ENCODE measurements around the gene CAPN12.
A peak's percentile ranks its signal among the peaks of the same experiment; 100 is the strongest.

The CAPN12 gene

DNA sequence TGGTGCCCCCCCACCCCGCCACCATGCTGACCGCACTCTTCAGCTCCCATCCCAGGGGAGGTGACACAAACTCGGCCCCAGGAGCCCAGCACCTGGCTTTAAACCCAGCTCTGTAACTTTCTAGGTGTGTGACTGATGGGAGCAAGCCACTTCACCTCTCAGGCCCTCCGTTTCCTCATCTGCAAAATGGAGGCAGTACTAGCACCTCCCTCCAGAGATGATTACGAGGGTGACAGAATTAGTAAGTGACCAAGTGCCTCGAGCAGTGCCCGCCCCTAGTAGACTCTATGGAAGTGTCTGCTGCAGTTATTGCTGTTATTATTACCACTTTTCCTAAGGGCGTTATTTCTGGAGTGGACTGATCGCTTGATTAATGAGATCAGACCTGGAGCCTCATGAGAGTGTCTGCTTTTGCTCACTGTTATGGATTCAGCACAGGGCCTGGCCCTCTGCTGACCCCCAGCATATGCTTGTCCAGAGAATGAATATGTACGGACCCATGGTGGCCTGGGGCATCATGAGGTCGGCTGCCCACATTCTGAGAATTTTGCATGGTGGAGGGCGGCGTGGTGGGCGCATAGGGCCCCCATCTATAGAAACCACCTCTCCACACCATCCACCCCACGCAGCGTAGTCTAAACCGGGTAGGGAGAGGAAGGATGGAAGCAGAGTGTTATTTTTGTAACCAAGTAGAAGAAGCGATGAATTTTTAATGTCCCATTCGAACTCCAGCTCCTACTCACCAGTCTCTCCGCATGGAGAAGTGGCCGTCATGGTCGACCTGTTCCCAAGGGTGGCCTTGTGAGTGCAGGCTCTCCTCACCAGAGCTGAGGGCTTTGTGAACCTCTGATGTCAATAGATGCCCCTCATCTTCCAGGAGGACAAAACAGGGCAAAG, 48.2 kb downstream of the CAPN12 start:
- TF ChIP-seq, protein P1, sequence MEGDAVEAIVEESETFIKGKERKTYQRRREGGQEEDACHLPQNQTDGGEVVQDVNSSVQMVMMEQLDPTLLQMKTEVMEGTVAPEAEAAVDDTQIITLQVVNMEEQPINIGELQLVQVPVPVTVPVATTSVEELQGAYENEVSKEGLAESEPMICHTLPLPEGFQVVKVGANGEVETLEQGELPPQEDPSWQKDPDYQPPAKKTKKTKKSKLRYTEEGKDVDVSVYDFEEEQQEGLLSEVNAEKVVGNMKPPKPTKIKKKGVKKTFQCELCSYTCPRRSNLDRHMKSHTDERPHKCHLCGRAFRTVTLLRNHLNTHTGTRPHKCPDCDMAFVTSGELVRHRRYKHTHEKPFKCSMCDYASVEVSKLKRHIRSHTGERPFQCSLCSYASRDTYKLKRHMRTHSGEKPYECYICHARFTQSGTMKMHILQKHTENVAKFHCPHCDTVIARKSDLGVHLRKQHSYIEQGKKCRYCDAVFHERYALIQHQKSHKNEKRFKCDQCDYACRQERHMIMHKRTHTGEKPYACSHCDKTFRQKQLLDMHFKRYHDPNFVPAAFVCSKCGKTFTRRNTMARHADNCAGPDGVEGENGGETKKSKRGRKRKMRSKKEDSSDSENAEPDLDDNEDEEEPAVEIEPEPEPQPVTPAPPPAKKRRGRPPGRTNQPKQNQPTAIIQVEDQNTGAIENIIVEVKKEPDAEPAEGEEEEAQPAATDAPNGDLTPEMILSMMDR (conservative IDR thresholded peaks at IDR 0.05; ENCODE audit: low read depth, low read length): no peak
- DNase-seq (ENCODE audit: low read depth): no peak
- no peak overlapping the region for H3K4me3 ChIP-seq (ENCODE audit: low read length)

DNA sequence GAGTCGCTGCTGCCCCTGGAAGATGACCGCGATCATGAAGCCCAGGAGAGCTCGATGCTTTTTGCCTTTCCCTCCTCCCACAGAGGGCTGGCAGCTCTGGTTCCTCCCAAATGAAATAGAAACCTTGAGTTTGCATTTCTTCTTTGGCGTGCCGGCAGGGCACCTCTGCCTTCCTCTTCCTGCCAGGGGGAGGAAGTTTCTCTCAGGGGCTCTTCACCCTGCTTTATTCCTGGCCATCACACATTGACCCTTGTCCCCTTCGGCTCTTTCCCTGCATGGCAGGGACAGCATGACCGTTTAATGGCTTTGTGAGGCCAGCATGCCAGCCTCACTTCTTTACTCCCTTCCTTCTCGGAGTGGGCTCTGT, 49.0 kb downstream of the CAPN12 start:
- no peak for DNase-seq (ENCODE audit: low read depth)
- no peak overlapping the region for H3K4me3 ChIP-seq (ENCODE audit: low read length)

DNA sequence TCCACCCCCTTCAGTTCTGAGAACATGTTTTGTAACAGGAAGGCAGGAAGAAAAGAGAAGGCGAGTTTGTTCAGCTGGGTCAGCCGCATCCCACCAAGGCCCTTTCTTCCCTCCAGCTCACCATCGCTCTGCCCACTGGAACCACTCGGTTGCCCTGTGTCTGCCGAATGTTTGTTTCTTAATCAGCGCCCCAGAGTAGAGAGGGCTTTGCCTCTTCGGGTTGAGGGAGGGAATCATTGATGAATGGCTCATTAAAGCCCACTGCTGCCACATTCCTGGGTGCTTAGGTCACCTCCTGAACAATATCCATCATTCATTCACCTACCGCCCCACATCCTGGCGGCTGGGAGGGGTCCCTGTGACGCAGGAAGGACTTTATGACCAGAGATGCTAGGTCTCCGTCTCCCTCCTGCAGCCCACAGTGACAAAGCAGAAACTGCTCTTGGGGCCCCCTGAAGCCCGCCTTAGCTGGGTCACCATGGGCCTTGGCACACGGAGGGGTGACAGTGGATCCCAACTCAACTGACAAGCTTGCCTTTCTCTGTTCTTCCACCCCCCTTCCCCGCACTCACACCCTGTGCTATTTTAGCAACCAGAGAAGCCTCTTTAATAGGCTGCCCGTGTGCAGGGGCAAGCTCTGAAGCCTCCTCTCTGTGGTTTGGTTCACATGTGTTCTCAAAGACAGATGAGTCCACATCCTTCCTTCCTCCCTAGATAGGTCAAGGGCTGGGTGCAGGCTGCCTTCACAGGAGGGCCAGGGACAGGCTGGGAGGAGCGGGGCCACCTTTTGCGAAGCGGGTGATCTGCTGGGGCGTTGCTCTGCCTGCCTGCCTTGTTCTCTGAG, 50.7 kb downstream of the CAPN12 start:
- peak; percentile 94 for DNase-seq (ENCODE audit: low read depth)
- TF ChIP-seq, protein P1 (conservative IDR thresholded peaks at IDR 0.05; ENCODE audit: low read depth, low read length): no peak
- no peak overlapping the region for H3K4me3 ChIP-seq (ENCODE audit: low read length)

More for the DNA sequence above, 49.0 kb downstream of the CAPN12 start:
- TF ChIP-seq, protein P1 (conservative IDR thresholded peaks at IDR 0.05; ENCODE audit: low read depth, low read length): no peak

DNA sequence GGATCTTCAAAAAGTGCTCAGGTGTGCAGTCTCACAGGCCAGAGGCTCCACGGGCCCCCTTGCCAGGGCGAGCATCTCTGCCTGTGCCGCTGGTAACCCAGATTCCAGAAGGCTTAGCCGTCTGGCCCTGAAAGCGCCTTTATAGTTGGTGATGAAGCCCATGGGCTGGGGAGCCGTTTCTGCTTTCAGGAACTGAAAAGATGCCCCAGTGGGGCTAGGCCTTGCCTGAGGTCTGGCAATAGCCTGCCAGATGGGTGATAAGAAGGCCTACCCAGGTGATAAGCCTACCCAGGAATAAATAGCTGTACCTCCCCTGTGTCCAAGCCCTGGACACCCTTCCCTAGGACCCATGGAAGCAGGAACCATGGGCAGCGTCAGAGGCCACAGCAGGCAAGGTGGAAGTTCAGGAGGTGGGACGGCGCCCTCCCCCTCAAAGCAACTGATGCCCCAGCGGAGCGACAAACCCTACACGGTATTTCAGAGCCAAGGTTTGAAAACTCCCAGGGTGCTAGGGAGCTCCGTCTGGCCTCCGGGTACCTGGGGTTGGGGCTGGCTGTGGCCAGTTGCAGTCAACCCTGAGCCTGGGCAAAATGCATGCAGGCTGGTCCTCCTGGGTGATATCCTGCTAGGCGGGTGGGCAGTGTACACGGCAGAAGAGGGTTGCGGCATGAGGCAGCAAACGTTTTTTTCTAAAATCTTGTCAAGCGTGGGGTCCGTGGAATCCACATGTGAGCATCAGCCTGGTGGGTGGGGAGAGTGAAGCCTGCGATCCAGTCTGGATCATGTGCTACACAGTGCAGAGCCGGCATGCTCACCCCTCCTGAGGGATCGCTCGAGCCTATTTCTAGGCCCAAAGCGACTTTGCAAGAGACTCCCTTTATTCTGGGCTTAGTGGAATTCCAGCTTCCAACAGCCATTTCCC, 51.6 kb downstream of the CAPN12 start:
- DNase-seq (ENCODE audit: low read depth): no peak
- TF ChIP-seq, protein P1 (conservative IDR thresholded peaks at IDR 0.05; ENCODE audit: low read depth, low read length): no peak
- peak overlapping the region; percentile 7 for H3K4me3 ChIP-seq (ENCODE audit: low read length)

DNA sequence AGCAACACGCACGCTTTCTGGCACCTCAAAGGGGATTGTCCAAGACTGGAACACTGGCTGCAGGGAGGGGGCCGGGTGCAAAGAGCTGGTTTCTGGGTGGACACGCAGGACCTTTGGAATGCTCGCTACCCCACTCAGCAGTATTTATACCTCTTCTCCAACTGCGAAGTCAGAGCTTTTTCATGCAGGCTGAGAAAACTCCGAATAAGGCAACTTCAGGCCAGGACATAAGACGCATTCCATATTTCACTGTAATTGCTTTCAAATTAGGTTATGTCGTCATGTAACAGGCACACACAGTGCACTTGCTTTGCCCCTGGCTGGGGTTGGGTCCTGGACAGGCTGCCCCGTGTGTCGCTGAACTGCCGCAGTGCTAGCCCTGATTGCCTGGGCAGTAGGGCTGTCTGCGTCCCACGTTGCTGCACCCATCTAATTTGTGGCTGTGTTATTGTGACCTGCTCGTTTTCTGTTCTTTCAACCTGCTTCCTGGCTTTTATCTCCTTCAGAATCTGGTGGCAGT, 52.3 kb downstream of the CAPN12 start:
- DNase-seq (ENCODE audit: low read depth): peak; percentile 97
- TF ChIP-seq, protein P1 (conservative IDR thresholded peaks at IDR 0.05; ENCODE audit: low read depth, low read length): no peak
- H3K4me3 ChIP-seq (ENCODE audit: low read length): no peak overlapping the region

DNA sequence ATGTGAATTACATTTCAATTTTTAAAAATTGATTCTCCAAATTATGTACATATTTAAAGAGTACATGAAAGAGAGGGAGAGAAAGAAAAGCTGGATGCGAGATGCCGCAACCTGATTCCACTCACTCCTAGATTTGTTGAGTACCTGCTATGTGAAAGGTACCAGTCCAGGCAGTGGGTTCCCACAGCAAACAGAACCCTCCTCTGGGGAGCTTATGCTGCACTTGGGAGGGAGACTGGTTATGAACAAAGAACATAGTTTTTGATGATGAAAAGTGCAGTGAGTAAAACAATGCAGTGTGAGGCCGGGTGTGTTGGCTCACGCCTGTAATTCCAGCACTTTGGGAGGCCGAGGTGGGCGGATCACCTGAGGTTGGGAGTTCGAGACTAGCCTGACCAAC, 53.4 kb downstream of the CAPN12 start:
- TF ChIP-seq, protein P1 (conservative IDR thresholded peaks at IDR 0.05; ENCODE audit: low read depth, low read length): no peak
- DNase-seq (ENCODE audit: low read depth): no peak
- H3K4me3 ChIP-seq (ENCODE audit: low read length): no peak overlapping the region
